ENCODE data around the gene ANXA11. TPM values are rescaled to one million over a fixed set of nuclear protein-coding genes. Genes with fewer than 3 reads are reported as not detected.

The ANXA11 gene
- total RNA-seq, 4 donors from 2014 or later = 77.5 to 106 (median 90.8) TPM

DNA sequence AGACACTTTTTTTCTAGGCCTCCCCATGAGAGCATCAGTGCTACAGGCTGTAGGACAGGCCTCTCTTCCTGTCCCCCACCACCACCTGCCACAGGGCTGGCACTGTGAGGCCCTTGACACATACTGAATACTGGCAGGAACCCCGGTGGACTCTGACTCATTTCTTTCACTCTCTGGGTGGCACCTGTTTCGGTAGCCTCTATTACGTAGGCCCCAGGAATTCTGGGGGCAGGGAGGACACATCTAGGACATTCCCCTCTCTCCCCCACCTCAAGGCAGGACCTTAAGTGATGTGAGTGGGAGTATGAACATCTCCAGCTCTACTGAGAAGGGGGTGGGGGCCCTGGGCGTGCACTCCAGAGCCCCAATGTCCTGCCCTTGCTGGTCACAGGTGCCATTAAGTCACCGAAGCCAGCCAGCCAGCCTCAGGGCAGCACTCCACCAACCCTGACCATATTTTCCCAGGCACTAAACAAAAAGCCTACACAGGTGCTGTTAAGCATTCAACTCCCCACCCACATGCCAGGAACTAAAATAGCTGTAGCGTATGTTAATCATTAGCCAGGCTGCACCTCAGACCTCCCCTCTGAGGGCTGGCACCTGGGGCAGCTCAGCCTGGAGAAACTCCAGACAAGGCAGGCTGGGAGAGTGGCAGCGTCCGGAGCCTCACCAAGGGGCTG is 8.9 kb downstream of the ANXA11 start:
- Histone ChIP-seq H3K9me3 (no peaks in the 10 kb centered on the region), H3K36me3 (no peaks in the 10 kb centered on the region), H3K4me3 (replicated peaks in 1 of 3) (no peak overlapping the region), H3K27ac (peak overlapping the region; percentile 10 to 80 (median 56)), H3K4me1 (peaks cover 55 to 60% of the 10 kb centered on the region in 2 donors), H3K27me3 (no peaks in the 10 kb centered on the region)
- TF ChIP-seq, protein P1, sequence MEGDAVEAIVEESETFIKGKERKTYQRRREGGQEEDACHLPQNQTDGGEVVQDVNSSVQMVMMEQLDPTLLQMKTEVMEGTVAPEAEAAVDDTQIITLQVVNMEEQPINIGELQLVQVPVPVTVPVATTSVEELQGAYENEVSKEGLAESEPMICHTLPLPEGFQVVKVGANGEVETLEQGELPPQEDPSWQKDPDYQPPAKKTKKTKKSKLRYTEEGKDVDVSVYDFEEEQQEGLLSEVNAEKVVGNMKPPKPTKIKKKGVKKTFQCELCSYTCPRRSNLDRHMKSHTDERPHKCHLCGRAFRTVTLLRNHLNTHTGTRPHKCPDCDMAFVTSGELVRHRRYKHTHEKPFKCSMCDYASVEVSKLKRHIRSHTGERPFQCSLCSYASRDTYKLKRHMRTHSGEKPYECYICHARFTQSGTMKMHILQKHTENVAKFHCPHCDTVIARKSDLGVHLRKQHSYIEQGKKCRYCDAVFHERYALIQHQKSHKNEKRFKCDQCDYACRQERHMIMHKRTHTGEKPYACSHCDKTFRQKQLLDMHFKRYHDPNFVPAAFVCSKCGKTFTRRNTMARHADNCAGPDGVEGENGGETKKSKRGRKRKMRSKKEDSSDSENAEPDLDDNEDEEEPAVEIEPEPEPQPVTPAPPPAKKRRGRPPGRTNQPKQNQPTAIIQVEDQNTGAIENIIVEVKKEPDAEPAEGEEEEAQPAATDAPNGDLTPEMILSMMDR (IDR thresholded peaks at IDR 0.05) = no peak
- no peak for TF ChIP-seq POLR2A (IDR thresholded peaks at IDR 0.05)
- WGBS, 2 donors = 43 to 48% methylated on average over 8 of the region's 8 CpGs
- peak; percentile 59 to 74 for DNase-seq
- intact Hi-C loops (cut with DNase I) = no loop called here

DNA sequence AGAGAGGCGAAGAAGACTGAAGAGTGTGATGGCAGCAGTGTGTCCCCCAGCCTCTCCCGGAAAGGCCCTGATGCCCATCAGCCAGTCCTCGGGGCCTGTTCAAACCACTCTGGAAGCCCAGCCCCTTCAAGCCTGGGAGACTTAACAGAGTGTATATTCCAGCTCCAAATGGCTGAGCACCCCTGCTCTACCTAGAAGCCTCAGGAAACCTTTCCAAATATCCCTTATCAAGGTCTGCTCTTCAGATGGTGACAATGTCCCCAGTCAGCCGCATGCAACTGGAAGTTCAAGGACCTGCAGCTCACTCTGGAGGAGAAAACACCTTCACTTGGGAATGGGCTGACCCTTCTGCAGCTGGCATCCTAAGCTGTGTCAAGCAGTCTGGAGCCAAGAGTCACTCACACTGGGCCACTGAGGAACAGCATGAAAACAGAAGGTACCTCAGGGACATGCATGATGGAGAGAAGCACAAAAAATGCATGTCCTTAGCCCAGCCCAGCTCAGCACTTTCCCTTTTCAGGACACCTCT is 10.2 kb downstream of the ANXA11 start:
- H3K9me3 ChIP-seq = no peaks in the 10 kb centered on the region
- WGBS, 2 donors = 51 to 68% methylated on average over 4 of the region's 4 CpGs
- H3K36me3 ChIP-seq = no peaks in the 10 kb centered on the region
- TF ChIP-seq, protein P1 (IDR thresholded peaks at IDR 0.05) = no peak
- no peak for TF ChIP-seq POLR2A (IDR thresholded peaks at IDR 0.05)
- no peak overlapping the region for H3K4me3 ChIP-seq (replicated peaks in 1 of 3)
- H3K4me1 ChIP-seq = peaks cover 44 to 47% of the 10 kb centered on the region in 2 donors
- peak overlapping the region in 1 of 3 donors; percentile 4 for H3K27ac ChIP-seq
- DNase-seq = no peak
- intact Hi-C loops (cut with DNase I) = no loop called here
- no peaks in the 10 kb centered on the region for H3K27me3 ChIP-seq

DNA sequence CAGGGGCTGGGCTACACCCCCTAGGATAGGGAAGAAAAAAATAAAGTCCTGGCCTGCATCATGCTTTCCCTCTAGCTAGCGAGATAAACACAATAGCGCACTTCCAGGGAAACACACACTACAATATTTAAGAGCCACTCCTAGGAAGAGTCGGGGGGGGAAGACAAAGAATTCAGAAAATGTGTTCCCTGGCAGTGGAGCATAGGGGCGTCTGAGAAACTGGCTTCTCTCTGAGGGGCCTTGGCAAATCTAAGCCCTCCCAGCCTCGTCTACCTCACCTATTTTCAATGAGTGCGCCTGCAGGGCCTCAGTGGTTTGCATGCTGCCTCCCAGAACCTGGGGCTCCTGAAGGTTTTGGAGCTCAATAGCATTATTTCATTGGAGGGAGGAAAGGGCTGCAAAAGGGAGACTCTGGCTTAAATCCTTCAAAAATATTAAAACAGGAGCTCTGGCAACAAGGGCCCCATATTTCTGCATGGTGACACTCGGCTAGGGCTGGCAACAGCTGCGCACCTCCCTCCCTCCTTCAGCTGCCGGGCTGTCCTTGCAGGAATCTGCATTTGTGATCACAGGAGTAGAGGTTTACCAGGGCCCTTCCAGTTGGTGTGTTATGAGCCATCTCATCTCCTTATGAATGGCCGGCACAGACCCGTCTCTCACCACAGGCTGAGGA is 10.8 kb downstream of the ANXA11 start:
- Histone ChIP-seq H3K4me3 (replicated peaks in 1 of 3) (no peak overlapping the region), H3K4me1 (peaks cover 42 to 48% of the 10 kb centered on the region in 2 donors), H3K27me3 (no peaks in the 10 kb centered on the region), H3K9me3 (no peaks in the 10 kb centered on the region), H3K27ac (peak overlapping the region in 1 of 3 donors; percentile 4), H3K36me3 (no peaks in the 10 kb centered on the region)
- no peak for DNase-seq
- intact Hi-C loops (cut with DNase I) = no loop called here
- 72 to 76% methylated on average over 6 to 10 of the region's 11 CpGs for WGBS, 2 donors
- TF ChIP-seq POLR2A (IDR thresholded peaks at IDR 0.05) = no peak
- TF ChIP-seq, protein P1 (IDR thresholded peaks at IDR 0.05) = no peak

DNA sequence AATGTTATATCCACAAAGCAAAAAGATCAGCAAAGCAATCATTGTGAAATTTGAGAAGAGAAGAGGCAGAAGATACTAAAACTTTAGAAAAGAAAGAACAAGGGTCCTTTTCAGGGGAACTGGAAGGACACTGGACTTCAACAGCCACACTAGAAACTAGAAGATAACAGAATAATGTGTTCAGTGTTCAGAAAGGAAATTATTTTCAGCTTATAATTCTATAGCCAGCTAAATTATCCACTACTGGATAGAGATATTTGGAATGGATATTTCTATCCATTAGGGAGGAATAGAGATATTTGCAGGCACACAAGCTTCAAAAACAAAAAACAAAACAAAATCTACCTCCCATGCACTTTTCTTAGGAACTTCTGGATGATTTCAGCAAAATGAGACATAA is 12.8 kb downstream of the ANXA11 start:
- intact Hi-C loops (cut with DNase I) = no loop called here
- H3K27me3 ChIP-seq = no peaks in the 10 kb centered on the region
- TF ChIP-seq, protein P1 (IDR thresholded peaks at IDR 0.05) = no peak
- TF ChIP-seq POLR2A (IDR thresholded peaks at IDR 0.05) = no peak
- H3K36me3 ChIP-seq = no peaks in the 10 kb centered on the region
- no peak overlapping the region for H3K27ac ChIP-seq
- peaks cover 38 to 47% of the 10 kb centered on the region in 2 donors for H3K4me1 ChIP-seq
- H3K9me3 ChIP-seq = no peaks in the 10 kb centered on the region
- no peak overlapping the region for H3K4me3 ChIP-seq (replicated peaks in 1 of 3)
- DNase-seq = no peak

All from thyroid gland (tissue), 4 donors.